Mucosa of rectum (tissue), 2 donors: ENCODE measurements around the gene GPR85.
"Not testable (repeated sequence)": the region's sequence is repeated elsewhere in the genome, so short reads cannot be mapped to it uniquely, and the experiment has no call there.

Experiments used
- H3K27ac ChIP-seq, 2 donors: one replicate each; pipeline ENCODE4 v1.7.0; 2013; ENCODE audit warnings: inconsistent platforms in 2 of 2, low read depth in 2 of 2, low read length in 2 of 2
- H3K27me3 ChIP-seq, 2 donors: one replicate each; pipeline ENCODE4 v1.7.0; 2013; ENCODE audit warnings: low read length in 2 of 2; ENCODE audit not compliant: control insufficient read depth in 2 of 2, insufficient read depth in 2 of 2
- H3K36me3 ChIP-seq, 2 donors: one replicate each; pipeline ENCODE4 v1.7.0; 2013; ENCODE audit warnings: low read length in 2 of 2; ENCODE audit not compliant: control insufficient read depth in 2 of 2, insufficient read depth in 2 of 2
- H3K4me1 ChIP-seq, 2 donors: one replicate each; pipeline ENCODE4 v1.7.0; 2013; ENCODE audit warnings: low read length in 2 of 2, mild to moderate bottlenecking in 1 of 2; ENCODE audit not compliant: control insufficient read depth in 2 of 2, insufficient read depth in 2 of 2
- H3K4me3 ChIP-seq, 2 donors: one replicate each; pipeline ENCODE4 v1.7.0; 2013; ENCODE audit warnings: low read length in 2 of 2
- H3K9ac ChIP-seq, 2 donors: one replicate each; pipeline ENCODE4 v1.7.0; 2013; ENCODE audit warnings: low read length in 2 of 2, low read depth in 1 of 2, mild to moderate bottlenecking in 1 of 2
- H3K9me3 ChIP-seq, 2 donors: one replicate each; pipeline ENCODE4 v1.7.0; 2013; ENCODE audit warnings: low read length in 2 of 2; ENCODE audit not compliant: control insufficient read depth in 2 of 2
- donor health status: healthy.
- donor health status: Normal muscosa, but diverticular disease.

GPR85 gene

DNA sequence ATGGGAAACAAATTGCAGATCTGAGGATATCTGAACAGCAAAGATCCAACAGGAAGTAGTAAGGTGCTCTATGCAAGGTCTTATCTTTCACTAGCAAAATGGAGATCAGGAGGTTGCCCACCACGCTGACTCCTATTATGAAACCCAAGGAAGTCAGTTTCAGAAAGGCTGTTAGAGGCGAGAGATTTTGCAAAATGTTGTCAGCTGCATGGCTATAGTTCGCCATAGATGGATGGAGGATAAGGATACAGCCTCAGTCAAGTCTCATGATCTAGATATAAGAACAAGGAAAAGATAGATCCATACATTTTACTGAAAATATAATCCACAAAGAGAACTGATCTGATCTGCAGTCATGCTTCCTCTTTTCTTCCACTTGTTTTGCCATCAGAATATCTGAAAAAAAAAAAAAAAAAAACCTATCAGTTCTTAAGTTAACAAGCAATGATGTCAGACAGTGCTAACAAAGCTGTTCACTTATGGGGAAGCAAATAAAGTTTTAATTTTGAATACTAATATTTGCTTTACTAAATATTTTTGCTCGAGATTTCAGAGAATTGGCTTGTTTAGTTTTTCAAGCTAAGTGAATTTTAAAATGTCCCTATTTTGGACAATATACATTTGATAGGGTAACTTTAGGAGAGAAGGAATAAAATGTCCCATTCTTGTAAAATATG is 2.0 kb downstream of the GPR85 start:
- Histone ChIP-seq H3K27me3 (peaks cover 7 to 8% of the 10 kb centered on the region in 2 donors), H3K27ac (no peak overlapping the region), H3K36me3 (no peaks in the 10 kb centered on the region), H3K9ac (no peak overlapping the region), H3K9me3 (no peaks in the 10 kb centered on the region), H3K4me1 (no peaks in the 10 kb centered on the region), H3K4me3 (no peak overlapping the region)

DNA sequence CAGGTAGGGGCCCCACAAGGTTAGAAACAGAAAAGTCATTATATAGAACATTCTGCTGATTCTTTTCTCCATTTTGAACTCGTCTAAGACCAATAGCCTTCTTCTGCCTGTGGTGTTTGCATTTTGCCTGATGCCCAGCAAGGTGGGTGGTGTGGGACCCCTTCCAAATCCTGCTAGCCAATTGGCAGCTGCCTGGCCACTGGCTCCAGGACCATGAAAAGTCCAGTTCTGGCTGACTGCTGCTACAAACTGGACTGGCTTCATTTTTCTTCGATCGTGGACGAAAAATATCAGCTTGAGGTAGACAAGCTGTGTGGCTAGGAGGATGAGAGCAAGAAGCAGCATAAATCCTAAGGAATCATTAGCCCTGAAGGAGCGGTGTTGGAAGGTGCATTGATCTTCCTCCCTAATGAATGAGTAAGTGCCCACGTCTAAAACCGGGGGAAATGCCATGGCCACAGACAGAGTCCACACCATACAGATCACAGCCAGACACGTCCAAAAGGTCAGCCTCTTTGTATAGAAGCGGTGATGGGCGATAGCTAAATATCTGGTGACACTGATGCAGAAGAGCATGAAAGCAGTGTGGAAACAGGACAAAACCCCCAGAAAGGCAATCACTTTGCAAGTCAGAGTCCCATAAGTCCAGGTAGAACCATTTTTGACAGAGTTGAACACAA is 2.7 kb downstream of the GPR85 start:
- Histone ChIP-seq H3K4me1 (no peaks in the 10 kb centered on the region), H3K27ac (no peak overlapping the region), H3K36me3 (no peaks in the 10 kb centered on the region), H3K4me3 (no peak overlapping the region), H3K9ac (no peak overlapping the region), H3K27me3 (peaks cover 7 to 8% of the 10 kb centered on the region in 2 donors), H3K9me3 (no peaks in the 10 kb centered on the region)

DNA sequence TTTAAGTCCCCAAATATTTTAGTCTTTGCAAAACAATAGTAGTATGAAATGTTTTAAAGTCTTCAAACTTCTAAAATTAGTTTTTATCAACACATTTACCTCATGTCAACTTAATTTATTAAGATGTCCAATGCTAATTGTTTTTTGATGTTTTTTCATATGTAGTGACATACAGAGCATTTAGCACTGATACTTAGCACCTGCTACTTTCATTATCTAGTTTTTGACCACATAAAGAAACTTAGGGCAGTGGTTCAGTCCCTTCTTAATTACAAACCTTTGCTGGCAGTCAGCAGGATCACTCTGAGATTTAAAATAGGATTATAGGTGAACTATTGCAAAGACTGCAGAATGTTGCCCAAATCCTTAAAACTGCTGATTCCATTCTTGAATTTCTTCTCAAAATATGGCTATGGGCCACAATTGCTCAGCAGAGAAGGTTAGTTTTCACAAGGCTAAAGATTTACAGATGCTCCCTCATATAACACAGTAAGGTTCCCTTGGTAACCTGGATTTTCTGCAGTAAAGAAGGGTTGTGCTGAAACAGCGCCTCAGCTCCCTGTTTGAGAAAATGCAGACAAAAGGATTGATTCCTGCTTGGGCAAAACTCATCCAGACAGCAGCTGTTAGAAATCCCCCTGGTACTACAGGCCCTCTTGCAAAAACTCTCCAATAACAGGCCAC is 3.4 kb downstream of the GPR85 start:
- no peaks in the 10 kb centered on the region for H3K4me1 ChIP-seq
- H3K9ac ChIP-seq, result no peak overlapping the region

DNA sequence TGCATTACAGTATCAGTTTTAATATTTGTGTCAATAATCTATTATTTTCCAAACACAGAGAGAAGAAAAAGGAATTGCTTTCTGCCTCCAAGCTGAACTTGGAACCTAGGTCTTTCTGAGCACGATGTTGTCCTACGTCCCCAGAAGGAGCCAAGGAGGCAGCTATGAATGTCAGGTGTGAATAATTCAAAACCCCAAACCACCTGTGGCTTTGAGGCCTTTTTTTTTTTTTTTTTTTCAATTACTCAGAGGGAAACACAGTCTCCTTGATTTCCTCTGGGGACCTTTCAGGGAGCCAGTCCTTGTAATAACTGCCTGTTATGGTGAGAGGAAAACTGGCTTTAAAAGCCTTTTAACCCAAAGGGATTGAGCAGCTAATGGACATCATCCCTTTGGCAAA is 8.3 kb downstream of the GPR85 start:
- Histone ChIP-seq H3K9ac (no peak overlapping the region), H3K4me1 (no peaks in the 10 kb centered on the region), H3K27ac (no peak overlapping the region), H3K27me3 (no peaks in the 10 kb centered on the region), H3K36me3 (no peaks in the 10 kb centered on the region), H3K9me3 (no peaks in the 10 kb centered on the region), H3K4me3 (no peak overlapping the region)

More for the DNA sequence above, 3.4 kb downstream of the GPR85 start:
- H3K36me3 ChIP-seq, result no peaks in the 10 kb centered on the region
- no peak overlapping the region for H3K4me3 ChIP-seq
- no peaks in the 10 kb centered on the region for H3K9me3 ChIP-seq
- H3K27me3 ChIP-seq, result peaks cover 7 to 8% of the 10 kb centered on the region in 2 donors
- no peak overlapping the region for H3K27ac ChIP-seq

DNA sequence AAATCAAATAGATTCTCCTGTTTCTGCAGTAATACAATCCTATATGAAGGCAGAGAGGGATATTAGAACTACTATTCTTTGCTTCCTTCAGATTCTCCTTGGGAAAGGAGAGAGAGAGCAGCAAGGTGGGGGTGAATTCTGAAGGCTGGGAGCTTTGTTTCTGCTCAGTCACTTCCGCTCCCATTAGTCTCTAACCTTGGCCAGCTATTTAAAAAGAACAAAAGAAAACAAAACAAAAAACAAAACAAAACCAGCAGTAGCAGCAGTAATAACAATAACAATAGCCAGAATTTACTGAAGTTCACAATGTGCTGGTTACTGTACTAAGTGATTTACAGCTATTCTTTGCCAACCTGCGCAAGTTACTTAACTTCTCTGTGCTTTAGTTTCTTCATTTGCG is 9.9 kb downstream of the GPR85 start:
- H3K9me3 ChIP-seq, result no peaks in the 10 kb centered on the region
- H3K9ac ChIP-seq, result no peak overlapping the region
- no peak overlapping the region for H3K4me3 ChIP-seq
- H3K27ac ChIP-seq, result no peak overlapping the region
- H3K27me3 ChIP-seq, result no peaks in the 10 kb centered on the region
- H3K4me1 ChIP-seq, result no peaks in the 10 kb centered on the region
- no peaks in the 10 kb centered on the region for H3K36me3 ChIP-seq

DNA sequence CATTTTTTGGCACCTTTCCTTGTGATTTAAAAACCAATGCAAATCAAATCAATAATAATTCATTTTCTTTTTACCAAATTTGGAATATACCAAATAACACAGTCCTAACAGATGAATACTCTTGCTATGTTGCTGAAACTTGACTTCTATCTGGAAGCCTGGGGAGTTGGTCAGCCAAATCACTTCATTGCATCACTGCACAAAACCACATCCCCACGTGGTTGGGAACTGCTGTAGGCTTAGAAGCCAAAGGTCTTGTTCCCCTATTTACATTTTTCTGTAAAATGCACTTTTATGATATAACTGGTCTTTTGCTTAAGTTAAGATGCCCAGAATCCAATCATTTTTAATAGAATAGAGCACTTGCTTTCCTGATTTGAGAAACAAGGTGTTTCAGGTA is 15.2 kb downstream of the GPR85 start:
- Histone ChIP-seq H3K4me1 (no peaks in the 10 kb centered on the region), H3K27me3 (no peaks in the 10 kb centered on the region), H3K36me3 (no peaks in the 10 kb centered on the region), H3K9me3 (no peaks in the 10 kb centered on the region), H3K4me3 (no peak overlapping the region), H3K9ac (no peak overlapping the region), H3K27ac (no peak overlapping the region)

DNA sequence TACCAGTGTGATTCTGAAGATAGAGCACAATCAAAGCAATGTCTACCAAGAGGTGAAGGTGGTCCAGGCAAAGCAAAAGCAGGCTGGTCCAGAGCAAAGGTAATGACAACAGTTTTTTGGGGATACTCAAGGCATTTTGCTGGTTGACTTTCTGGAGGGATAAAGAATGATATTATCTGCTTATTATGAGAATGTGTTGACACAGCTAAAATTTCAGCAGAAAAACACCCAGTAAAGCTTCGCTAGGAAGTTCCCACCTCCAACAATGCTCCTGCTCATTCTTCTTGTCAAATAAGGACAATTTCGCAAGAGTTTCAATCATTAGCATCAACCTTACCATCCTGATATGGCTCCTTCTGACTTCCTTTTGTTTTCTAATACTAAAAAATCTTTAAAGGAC is 24.1 kb downstream of the GPR85 start:
- no peaks in the 10 kb centered on the region for H3K4me1 ChIP-seq
- no peaks in the 10 kb centered on the region for H3K27me3 ChIP-seq
- H3K27ac ChIP-seq, result no peak overlapping the region
- H3K36me3 ChIP-seq, result no peaks in the 10 kb centered on the region
- H3K9ac ChIP-seq, result no peak overlapping the region
- no peaks in the 10 kb centered on the region for H3K9me3 ChIP-seq
- no peak overlapping the region for H3K4me3 ChIP-seq

DNA sequence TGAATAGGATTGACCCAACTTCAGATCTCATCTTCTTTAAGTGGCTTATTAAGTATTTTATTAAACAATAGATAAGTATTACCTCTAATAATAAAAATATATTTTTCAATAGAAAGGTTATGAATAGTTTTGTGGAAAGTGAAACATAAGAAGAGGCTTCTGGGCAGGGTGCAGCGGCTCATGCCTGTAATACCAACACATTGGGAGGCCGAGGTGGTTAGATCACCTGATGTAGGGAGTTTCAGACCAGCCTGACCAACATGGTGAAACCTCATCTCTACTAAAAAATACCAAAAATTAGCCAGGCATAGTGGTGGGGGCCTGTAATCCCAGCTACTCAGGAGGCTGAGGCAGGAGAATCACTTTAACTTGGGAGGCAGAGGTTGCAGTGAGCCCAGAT is 26.5 kb downstream of the GPR85 start:
- no peak overlapping the region for H3K9ac ChIP-seq
- H3K27me3 ChIP-seq, result no peaks in the 10 kb centered on the region
- no peaks in the 10 kb centered on the region for H3K4me1 ChIP-seq

DNA sequence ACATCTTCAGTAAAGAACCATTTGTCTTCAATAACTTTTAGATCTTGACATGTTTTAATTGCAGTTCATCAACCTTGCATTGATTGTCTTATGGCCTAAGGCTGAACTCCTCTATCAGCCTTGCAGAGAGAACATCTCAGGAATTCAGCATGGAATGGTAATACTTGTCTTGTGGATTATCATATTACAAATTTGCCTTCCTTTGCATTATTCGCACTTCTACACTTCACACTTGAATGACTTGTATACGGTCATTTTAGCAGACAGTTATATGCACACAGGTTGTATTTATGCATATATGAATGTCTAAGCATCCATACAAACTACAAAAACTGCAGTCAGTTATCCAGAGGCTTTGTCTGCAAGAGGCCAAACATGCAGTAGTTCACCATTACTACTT is 31.7 kb downstream of the GPR85 start:
- H3K4me1 ChIP-seq, result no peaks in the 10 kb centered on the region
- no peaks in the 10 kb centered on the region for H3K9me3 ChIP-seq
- no peak overlapping the region for H3K4me3 ChIP-seq
- no peak overlapping the region for H3K9ac ChIP-seq
- no peak overlapping the region for H3K27ac ChIP-seq
- no peaks in the 10 kb centered on the region for H3K36me3 ChIP-seq
- H3K27me3 ChIP-seq, result no peaks in the 10 kb centered on the region

More for the DNA sequence above, 26.5 kb downstream of the GPR85 start:
- Histone ChIP-seq H3K9me3 (no peaks in the 10 kb centered on the region), H3K4me3 (no peak overlapping the region), H3K27ac (no peak overlapping the region), H3K36me3 (no peaks in the 10 kb centered on the region)

DNA sequence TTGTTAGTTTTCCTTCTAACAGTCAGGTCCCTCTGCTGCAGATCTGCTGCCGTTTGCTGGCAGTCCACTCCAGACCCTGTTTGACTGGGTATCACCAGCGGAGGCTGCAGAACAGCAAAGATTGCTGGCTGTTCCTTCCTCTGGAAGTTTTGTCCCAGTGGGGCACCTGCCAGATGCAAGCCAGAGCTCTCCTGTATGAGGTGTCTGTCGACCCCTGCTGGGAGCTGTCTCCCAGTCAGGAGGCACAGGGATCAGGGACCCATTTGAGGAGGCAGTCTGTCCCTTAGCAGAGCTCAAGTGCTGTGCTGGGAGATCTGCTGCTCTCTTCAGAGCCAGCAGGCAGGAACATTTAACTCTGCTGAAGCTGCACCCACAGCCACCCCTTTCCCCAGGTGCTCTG is 32.4 kb downstream of the GPR85 start:
- not testable (repeated sequence) for H3K4me1 ChIP-seq, H3K9ac ChIP-seq, H3K27me3 ChIP-seq, H3K27ac ChIP-seq, H3K9me3 ChIP-seq, H3K4me3 ChIP-seq, H3K36me3 ChIP-seq
